Uterus (tissue), 2 donors: ENCODE results near the gene MYOZ2.

Experiments
- CTCF ChIP-seq, 4 experiments: fragments of 200-600 bp in 2 of 4; fragments of 450-650 bp in 2 of 4; sonication (generic) in 2 of 4; IDR thresholded peaks; one replicate each; pipeline ENCODE4 v1.5.1; 2016 to 2019; ENCODE audit warnings: antibody characterized with exemption in 4 of 4, mild to moderate bottlenecking in 2 of 4, moderate library complexity in 1 of 4
- POLR2A ChIP-seq, 2 donors: fragments of 450-650 bp; IDR thresholded peaks; one replicate each; pipeline ENCODE4 v1.6.1; 2016; ENCODE audit warnings: antibody characterized with exemption in 2 of 2, mild to moderate bottlenecking in 1 of 2, moderate library complexity in 1 of 2

GRCh38 chr4:119218093-119218492 is 82.5 kb downstream of the MYOZ2 start:
- no peak for TF ChIP-seq CTCF (IDR thresholded peaks at IDR 0.05)
- no peak for TF ChIP-seq POLR2A (IDR thresholded peaks at IDR 0.05)
